SK-N-SH (cell line): ENCODE results near the gene FBXO31. TPM values are rescaled to one million over a fixed set of nuclear protein-coding genes. Genes with fewer than 3 reads are reported as not detected.

ENCODE experiments used
- CTCF ChIA-PET: fragments of 300-600, 350-600 bp; formaldehyde crosslinking; extraction: SDS; loops from one replicate; lab custom pipeline; 2021; lab: Yijun Ruan, JAX
- POLR2A ChIA-PET: fragments of 350-600 bp; sonication (Branson Sonifier 250); formaldehyde crosslinking; extraction: SDS; loops from one replicate; lab custom pipeline; 2020; ENCODE audit warnings: antibody characterized with exemption, inconsistent platforms; lab: Yijun Ruan, JAX
- DNase-seq: peaks from one replicate; pipeline ENCODE4 v3.0.0; 2012
- H2AFZ ChIP-seq: fragments of 200-600 bp; sonication (generic); 2 replicates; pipeline ENCODE4 v1.8.1; 2016; ENCODE audit warnings: antibody characterized with exemption, mild to moderate bottlenecking, low read depth
- H3F3A ChIP-seq: fragments of 200-600 bp; sonication (generic); replicated peaks from 2 replicates; pipeline ENCODE3; 2016; ENCODE audit warnings: antibody characterized with exemption, mild to moderate bottlenecking; ENCODE audit not compliant: insufficient read depth
- H3K27ac ChIP-seq, 2 experiments: fragments of 200-500 bp in 1 of 2; fragments of 200-600 bp in 1 of 2; sonication (Bioruptor generic) in 1 of 2; sonication (generic), shearing (Covaris generic) in 1 of 2; 2 replicates each; pipeline versions ENCODE4 v1.5.1 to v1.6.1; 2014 to 2016; ENCODE audit warnings: low read depth in 2 of 2, inconsistent platforms in 1 of 2, low read length in 1 of 2, mild to moderate bottlenecking in 1 of 2, mixed read lengths in 1 of 2
- H3K27me3 ChIP-seq: fragments of 200-600 bp; sonication (generic), shearing (Covaris generic); 2 replicates; pipeline ENCODE4 v1.6.1; 2016; ENCODE audit warnings: mixed run types; ENCODE audit not compliant: insufficient read depth
- H3K36me3 ChIP-seq, 2 experiments: fragments of 200-500 bp in 1 of 2; fragments of 200-600 bp in 1 of 2; sonication (Bioruptor generic) in 1 of 2; sonication (generic) in 1 of 2; replicated peaks in 1 of 2; 2 replicates each; pipeline versions ENCODE3 to v1.5.1; 2014 to 2016; ENCODE audit warnings: low read length in 1 of 2, mild to moderate bottlenecking in 1 of 2; ENCODE audit not compliant: insufficient read depth in 2 of 2, control insufficient read depth in 1 of 2
- H3K4me1 ChIP-seq, 2 experiments: fragments of 200-500 bp in 1 of 2; fragments of 200-600 bp in 1 of 2; sonication (Bioruptor generic) in 1 of 2; sonication (generic), shearing (Covaris generic) in 1 of 2; 2 replicates each; pipeline versions ENCODE4 v1.5.1 to v1.6.1; 2014 to 2016; ENCODE audit warnings: low read depth in 1 of 2, low read length in 1 of 2, mixed run types in 1 of 2; ENCODE audit not compliant: insufficient read depth in 2 of 2, control insufficient read depth in 1 of 2
- H3K4me2 ChIP-seq: fragments of 200-600 bp; sonication (generic), shearing (Covaris generic); 2 replicates; pipeline ENCODE4 v1.6.1; 2017; ENCODE audit warnings: mixed run types
- H3K4me3 ChIP-seq, 2 experiments: fragments of 200-500 bp in 1 of 2; fragments of 200-600 bp in 1 of 2; sonication (Bioruptor generic) in 1 of 2; sonication (generic), shearing (Covaris generic) in 1 of 2; 2 replicates each; pipeline versions ENCODE4 v1.5.1 to v1.8.1; 2014 to 2016; ENCODE audit warnings: low read depth in 2 of 2, inconsistent platforms in 1 of 2, low read length in 1 of 2, mild to moderate bottlenecking in 1 of 2, mixed read lengths in 1 of 2, moderate library complexity in 1 of 2
- H3K79me2 ChIP-seq: fragments of 200-600 bp; sonication (generic); 2 replicates; pipeline ENCODE4 v1.8.1; 2017; ENCODE audit warnings: mild to moderate bottlenecking; ENCODE audit not compliant: insufficient read depth
- H3K9ac ChIP-seq: fragments of 200-600 bp; sonication (generic); 2 replicates; pipeline ENCODE4 v1.6.1; 2017; ENCODE audit warnings: mixed run types
- H3K9me2 ChIP-seq: fragments of 200-600 bp; sonication (generic); 2 replicates; pipeline ENCODE4 v1.6.1; 2017; ENCODE audit warnings: mixed run types
- H3K9me3 ChIP-seq: fragments of 200-600 bp; sonication (generic); 2 replicates; pipeline ENCODE4 v1.6.1; 2017; ENCODE audit warnings: mixed run types, mild to moderate bottlenecking, moderate library complexity
- H4K20me1 ChIP-seq: fragments of 200-600 bp; sonication (generic); 2 replicates; pipeline ENCODE4 v1.6.1; 2017; ENCODE audit warnings: mild to moderate bottlenecking, mixed run types; ENCODE audit not compliant: insufficient read depth
- EP300 ChIP-seq, 2 experiments: IDR thresholded peaks; 2 replicates each; pipeline versions ENCODE4 v1.4.0 to v1.6.1; 2012; ENCODE audit warnings: borderline replicate concordance in 1 of 2, low read depth in 1 of 2, low read length in 1 of 2
- EZH2phosphoT487 ChIP-seq: fragments of 200-600 bp; sonication (generic); IDR thresholded peaks from 2 replicates; pipeline ENCODE4 v1.6.1; 2017; ENCODE audit warnings: low read depth, mixed run types, mild to moderate bottlenecking, antibody characterized with exemption, moderate library complexity, borderline replicate concordance
- FOSL2 ChIP-seq: IDR thresholded peaks from 2 replicates; pipeline ENCODE4 v1.4.0; 2012; ENCODE audit warnings: low read depth, mild to moderate bottlenecking, moderate library complexity, borderline replicate concordance
- FOXJ3 ChIP-seq: sonication (generic); formaldehyde crosslinking; IDR thresholded peaks from 2 replicates; pipeline ENCODE4 v1.5.1; 2020; ENCODE audit warnings: mild to moderate bottlenecking, missing genetic modification reagents
- GATA2 ChIP-seq: sonication (generic); formaldehyde crosslinking; IDR thresholded peaks from 2 replicates; pipeline ENCODE4 v1.5.0; 2020; ENCODE audit warnings: mild to moderate bottlenecking, missing genetic modification reagents
- MEF2A ChIP-seq: IDR thresholded peaks from 2 replicates; pipeline ENCODE4 v1.4.0; 2012; ENCODE audit warnings: low read depth, borderline replicate concordance
- POLR2AphosphoS5 ChIP-seq: IDR thresholded peaks from 2 replicates; pipeline ENCODE4 v1.6.1; 2012; ENCODE audit warnings: low read depth, low read length
- RCOR1 ChIP-seq: fragments of 150-350 bp; IDR thresholded peaks from 2 replicates; pipeline ENCODE4 v1.6.1; 2017; ENCODE audit warnings: antibody characterized with exemption, low read length
- RXRA ChIP-seq: IDR thresholded peaks from 2 replicates; pipeline ENCODE4 v1.4.0; 2012; ENCODE audit warnings: low read depth, mild to moderate bottlenecking, borderline replicate concordance
- TCF12 ChIP-seq: IDR thresholded peaks from 2 replicates; pipeline ENCODE4 v1.4.0; 2012
- TEAD4 ChIP-seq: IDR thresholded peaks from 2 replicates; pipeline ENCODE4 v1.4.0; 2012; ENCODE audit warnings: mild to moderate bottlenecking, borderline replicate concordance; ENCODE audit not compliant: insufficient read depth
- YY1 ChIP-seq: IDR thresholded peaks from 2 replicates; pipeline ENCODE4 v1.4.0; 2012; ENCODE audit warnings: low read depth, mild to moderate bottlenecking
- WGBS: methylation state at CpG from one replicate; pipeline ENCODE4 v1.1.6; 2017; ENCODE audit warnings: low lambda C conversion rate; 5-methylcytosine and 5-hydroxymethylcytosine counted together
- polyA plus RNA-seq, 3 experiments: library from polyadenylated mRNA; depleted of rRNA; stranded (reverse); fragments of >200 nt; gene quantifications; 2 replicates each; pipeline ENCODE4 v1.2.3, GENCODE V29; 2012
- TF ChIP-seq, protein P1 (sequence below): IDR thresholded peaks from 2 replicates; pipeline ENCODE4 v1.4.0; 2012; ENCODE audit warnings: low read depth, borderline replicate concordance
- TF ChIP-seq, protein P2 (sequence below): IDR thresholded peaks from 2 replicates; pipeline ENCODE4 v1.4.0; 2012; ENCODE audit warnings: low read depth, borderline replicate concordance
- TF ChIP-seq, protein P3 (sequence below): fragments of 150-350 bp; IDR thresholded peaks from 2 replicates; pipeline ENCODE4 v1.6.1; 2017; ENCODE audit warnings: antibody characterized with exemption, low read length, low read depth, borderline replicate concordance
- TF ChIP-seq, protein P4 (sequence below): fragments of 150-350 bp; IDR thresholded peaks from 2 replicates; pipeline ENCODE4 v1.6.1; 2016; ENCODE audit warnings: mild to moderate bottlenecking, low read depth, low read length
- TF ChIP-seq, protein P5 (sequence below): IDR thresholded peaks from 2 replicates; pipeline ENCODE4 v1.6.1; 2012; ENCODE audit warnings: mild to moderate bottlenecking, low read depth, low read length, moderate library complexity

Gene FBXO31
- polyA plus RNA-seq, 1 of the 3 experiments (the other 2 are of a cell fraction) = 14.2 TPM

DNA sequence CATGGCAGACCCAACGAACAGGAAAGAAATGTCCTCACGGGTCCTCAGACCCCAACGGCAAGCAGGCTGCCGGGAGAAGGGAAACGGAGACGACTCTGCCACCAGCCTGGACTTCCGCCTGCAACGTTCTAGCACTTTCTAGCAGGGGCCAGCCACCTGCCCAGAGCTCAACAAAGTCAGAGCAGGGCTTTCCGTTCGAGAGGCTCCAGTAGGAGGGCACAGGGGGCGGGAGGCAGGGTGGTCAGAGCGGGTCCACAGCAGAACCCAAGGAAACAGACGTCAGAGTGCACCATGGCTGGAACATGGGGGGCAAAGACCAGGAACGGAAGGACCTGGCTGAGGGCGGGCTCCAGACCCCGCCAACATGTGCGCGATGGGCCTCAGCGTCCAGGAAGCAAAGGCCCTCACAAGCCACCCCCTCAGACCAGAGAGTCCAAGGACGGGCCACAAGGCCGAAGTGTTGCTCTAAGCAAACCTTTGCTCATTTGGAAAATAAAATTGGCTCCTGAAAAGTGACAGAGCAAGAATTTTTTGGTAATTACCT lies 37.0 kb downstream of the FBXO31 start (continued):
- TF ChIP-seq FOSL2 (no peak), POLR2AphosphoS5 (no peak), RCOR1 (no peak), TCF12 (no peak)
- TF ChIP-seq, protein P1, sequence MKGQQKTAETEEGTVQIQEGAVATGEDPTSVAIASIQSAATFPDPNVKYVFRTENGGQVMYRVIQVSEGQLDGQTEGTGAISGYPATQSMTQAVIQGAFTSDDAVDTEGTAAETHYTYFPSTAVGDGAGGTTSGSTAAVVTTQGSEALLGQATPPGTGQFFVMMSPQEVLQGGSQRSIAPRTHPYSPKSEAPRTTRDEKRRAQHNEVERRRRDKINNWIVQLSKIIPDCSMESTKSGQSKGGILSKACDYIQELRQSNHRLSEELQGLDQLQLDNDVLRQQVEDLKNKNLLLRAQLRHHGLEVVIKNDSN = no peak

DNA sequence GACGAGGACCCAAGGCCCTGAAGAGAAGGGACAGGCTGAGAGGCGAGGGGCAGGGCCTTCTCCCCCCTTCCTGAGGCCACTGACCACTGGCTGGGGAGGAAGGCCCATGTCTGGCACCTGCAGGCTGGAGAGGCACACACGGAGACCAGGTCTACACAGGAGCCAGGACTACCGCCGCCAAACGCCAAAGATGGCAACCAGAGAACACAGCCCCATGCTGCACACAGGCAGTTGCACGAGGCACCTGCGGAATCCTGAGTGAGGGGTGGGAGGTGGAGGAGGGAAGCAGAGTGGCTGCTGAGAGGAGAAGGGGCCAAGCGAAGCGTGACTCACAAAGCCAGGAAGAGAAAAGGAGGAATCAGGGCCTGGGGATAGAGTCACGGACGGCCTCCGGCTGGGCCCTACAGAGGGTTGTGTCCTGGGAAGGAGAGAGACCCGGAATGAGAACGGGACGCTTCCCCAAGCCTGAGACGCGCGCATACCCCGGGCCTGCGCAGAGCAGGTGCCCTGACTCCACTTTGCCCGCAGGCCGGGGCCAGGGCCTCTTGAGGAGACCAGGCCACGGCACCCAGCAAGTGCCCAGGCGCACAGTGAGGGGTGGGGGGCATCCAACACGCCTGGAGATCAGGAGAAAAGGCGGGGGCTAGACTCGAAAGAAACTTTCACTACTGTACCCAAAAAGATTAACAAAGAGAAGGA lies 37.7 kb downstream of the FBXO31 start:
- Histone ChIP-seq H3K9me2 (no peaks in the 10 kb centered on the region), H3K36me3 (peaks cover 6 to 23% of the 10 kb centered on the region in 2 experiments), H3K79me2 (peaks cover 14% of the 10 kb centered on the region; the same call in 1 of the 2 replicates), H3K9ac (no peak overlapping the region), H4K20me1 (no peaks in the 10 kb centered on the region), H3F3A (no peaks in the 10 kb centered on the region), H3K4me2 (no peak overlapping the region), H3K9me3 (no peaks in the 10 kb centered on the region), H3K4me3 (no peak overlapping the region), H2AFZ (no peak overlapping the region), H3K27me3 (no peaks in the 10 kb centered on the region), H3K4me1 (peaks cover 0 to 10% of the 10 kb centered on the region in 2 experiments; a peak in 2 of 4 replicates), H3K27ac (no peak overlapping the region)
- POLR2A ChIA-PET = no interaction called here
- no peak for DNase-seq
- CTCF ChIA-PET = no interaction called here
- 95% methylated on average over 28 of the region's 28 CpGs for WGBS
- no peak for TF ChIP-seq EP300 (IDR thresholded peaks at IDR 0.05; ENCODE audit: borderline replicate concordance in 1 of 2, low read depth in 1 of 2, low read length in 1 of 2)
- TF ChIP-seq EZH2phosphoT487 = no peak
- TF ChIP-seq, protein P2, sequence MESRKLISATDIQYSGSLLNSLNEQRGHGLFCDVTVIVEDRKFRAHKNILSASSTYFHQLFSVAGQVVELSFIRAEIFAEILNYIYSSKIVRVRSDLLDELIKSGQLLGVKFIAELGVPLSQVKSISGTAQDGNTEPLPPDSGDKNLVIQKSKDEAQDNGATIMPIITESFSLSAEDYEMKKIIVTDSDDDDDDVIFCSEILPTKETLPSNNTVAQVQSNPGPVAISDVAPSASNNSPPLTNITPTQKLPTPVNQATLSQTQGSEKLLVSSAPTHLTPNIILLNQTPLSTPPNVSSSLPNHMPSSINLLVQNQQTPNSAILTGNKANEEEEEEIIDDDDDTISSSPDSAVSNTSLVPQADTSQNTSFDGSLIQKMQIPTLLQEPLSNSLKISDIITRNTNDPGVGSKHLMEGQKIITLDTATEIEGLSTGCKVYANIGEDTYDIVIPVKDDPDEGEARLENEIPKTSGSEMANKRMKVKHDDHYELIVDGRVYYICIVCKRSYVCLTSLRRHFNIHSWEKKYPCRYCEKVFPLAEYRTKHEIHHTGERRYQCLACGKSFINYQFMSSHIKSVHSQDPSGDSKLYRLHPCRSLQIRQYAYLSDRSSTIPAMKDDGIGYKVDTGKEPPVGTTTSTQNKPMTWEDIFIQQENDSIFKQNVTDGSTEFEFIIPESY = no peak
- TF ChIP-seq, protein P3, sequence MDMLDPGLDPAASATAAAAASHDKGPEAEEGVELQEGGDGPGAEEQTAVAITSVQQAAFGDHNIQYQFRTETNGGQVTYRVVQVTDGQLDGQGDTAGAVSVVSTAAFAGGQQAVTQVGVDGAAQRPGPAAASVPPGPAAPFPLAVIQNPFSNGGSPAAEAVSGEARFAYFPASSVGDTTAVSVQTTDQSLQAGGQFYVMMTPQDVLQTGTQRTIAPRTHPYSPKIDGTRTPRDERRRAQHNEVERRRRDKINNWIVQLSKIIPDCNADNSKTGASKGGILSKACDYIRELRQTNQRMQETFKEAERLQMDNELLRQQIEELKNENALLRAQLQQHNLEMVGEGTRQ = no peak
- no peak for TF ChIP-seq YY1
- TF ChIP-seq TEAD4 = no peak
- TF ChIP-seq FOXJ3 = no peak
- no peak for TF ChIP-seq RXRA
- no peak for TF ChIP-seq MEF2A
- TF ChIP-seq, protein P4, sequence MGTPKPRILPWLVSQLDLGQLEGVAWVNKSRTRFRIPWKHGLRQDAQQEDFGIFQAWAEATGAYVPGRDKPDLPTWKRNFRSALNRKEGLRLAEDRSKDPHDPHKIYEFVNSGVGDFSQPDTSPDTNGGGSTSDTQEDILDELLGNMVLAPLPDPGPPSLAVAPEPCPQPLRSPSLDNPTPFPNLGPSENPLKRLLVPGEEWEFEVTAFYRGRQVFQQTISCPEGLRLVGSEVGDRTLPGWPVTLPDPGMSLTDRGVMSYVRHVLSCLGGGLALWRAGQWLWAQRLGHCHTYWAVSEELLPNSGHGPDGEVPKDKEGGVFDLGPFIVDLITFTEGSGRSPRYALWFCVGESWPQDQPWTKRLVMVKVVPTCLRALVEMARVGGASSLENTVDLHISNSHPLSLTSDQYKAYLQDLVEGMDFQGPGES = no peak
- TF ChIP-seq TCF12 = no peak
- TF ChIP-seq, protein P1 = no peak
- TF ChIP-seq POLR2AphosphoS5 = no peak
- TF ChIP-seq GATA2 (CRISPR knock-in tag) = no peak
- TF ChIP-seq, protein P5, sequence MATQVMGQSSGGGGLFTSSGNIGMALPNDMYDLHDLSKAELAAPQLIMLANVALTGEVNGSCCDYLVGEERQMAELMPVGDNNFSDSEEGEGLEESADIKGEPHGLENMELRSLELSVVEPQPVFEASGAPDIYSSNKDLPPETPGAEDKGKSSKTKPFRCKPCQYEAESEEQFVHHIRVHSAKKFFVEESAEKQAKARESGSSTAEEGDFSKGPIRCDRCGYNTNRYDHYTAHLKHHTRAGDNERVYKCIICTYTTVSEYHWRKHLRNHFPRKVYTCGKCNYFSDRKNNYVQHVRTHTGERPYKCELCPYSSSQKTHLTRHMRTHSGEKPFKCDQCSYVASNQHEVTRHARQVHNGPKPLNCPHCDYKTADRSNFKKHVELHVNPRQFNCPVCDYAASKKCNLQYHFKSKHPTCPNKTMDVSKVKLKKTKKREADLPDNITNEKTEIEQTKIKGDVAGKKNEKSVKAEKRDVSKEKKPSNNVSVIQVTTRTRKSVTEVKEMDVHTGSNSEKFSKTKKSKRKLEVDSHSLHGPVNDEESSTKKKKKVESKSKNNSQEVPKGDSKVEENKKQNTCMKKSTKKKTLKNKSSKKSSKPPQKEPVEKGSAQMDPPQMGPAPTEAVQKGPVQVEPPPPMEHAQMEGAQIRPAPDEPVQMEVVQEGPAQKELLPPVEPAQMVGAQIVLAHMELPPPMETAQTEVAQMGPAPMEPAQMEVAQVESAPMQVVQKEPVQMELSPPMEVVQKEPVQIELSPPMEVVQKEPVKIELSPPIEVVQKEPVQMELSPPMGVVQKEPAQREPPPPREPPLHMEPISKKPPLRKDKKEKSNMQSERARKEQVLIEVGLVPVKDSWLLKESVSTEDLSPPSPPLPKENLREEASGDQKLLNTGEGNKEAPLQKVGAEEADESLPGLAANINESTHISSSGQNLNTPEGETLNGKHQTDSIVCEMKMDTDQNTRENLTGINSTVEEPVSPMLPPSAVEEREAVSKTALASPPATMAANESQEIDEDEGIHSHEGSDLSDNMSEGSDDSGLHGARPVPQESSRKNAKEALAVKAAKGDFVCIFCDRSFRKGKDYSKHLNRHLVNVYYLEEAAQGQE = no peak
